DOHH2 (cell line): ENCODE results near the gene IARS2.
"Not testable (repeated sequence)": the region's sequence is repeated elsewhere in the genome, so short reads cannot be mapped to it uniquely, and the experiment has no call there.

Experiments
- H3F3A ChIP-seq: fragments of 200-600 bp; sonication (generic), shearing (Covaris generic); 2 replicates; pipeline ENCODE4 v1.6.0; 2016; ENCODE audit warnings: antibody characterized with exemption, mild to moderate bottlenecking; ENCODE audit not compliant: control insufficient read depth, insufficient read depth
- H3K27ac ChIP-seq: fragments of 200-600 bp; sonication (generic); 2 replicates; pipeline ENCODE4 v1.5.1; 2014; ENCODE audit warnings: low read depth, mild to moderate bottlenecking, low read length, moderate library complexity
- H3K27me3 ChIP-seq: fragments of 200-600 bp; sonication (generic); 2 replicates; pipeline ENCODE4 v1.6.1; 2014; ENCODE audit warnings: mild to moderate bottlenecking, low read length, mixed read lengths; ENCODE audit not compliant: control insufficient read depth
- H3K36me3 ChIP-seq: fragments of 200-600 bp; sonication (generic); 2 replicates; pipeline ENCODE4 v1.6.1; 2014; ENCODE audit warnings: mild to moderate bottlenecking, low read length, moderate library complexity, mixed read lengths; ENCODE audit not compliant: control insufficient read depth
- H3K4me1 ChIP-seq: fragments of 200-600 bp; sonication (generic); 2 replicates; pipeline ENCODE4 v1.6.1; 2014; ENCODE audit warnings: mild to moderate bottlenecking, low read length, mixed read lengths; ENCODE audit not compliant: control insufficient read depth
- H3K4me2 ChIP-seq: fragments of 200-600 bp; sonication (generic); 2 replicates; pipeline ENCODE4 v1.6.0; 2014; ENCODE audit warnings: mild to moderate bottlenecking, low read length, moderate library complexity
- H3K4me3 ChIP-seq: fragments of 200-600 bp; sonication (generic); 2 replicates; pipeline ENCODE4 v1.5.1; 2014; ENCODE audit warnings: mild to moderate bottlenecking, low read length, mixed read lengths
- H3K79me2 ChIP-seq: fragments of 200-600 bp; sonication (generic); 2 replicates; pipeline ENCODE4 v1.6.1; 2014; ENCODE audit warnings: mild to moderate bottlenecking, low read length, mixed read lengths; ENCODE audit not compliant: control insufficient read depth
- H3K9me2 ChIP-seq: fragments of 200-600 bp; sonication (generic); replicated peaks from 2 replicates; pipeline ENCODE4 v1.6.1; 2014; ENCODE audit warnings: mild to moderate bottlenecking, low read length, mixed read lengths; ENCODE audit not compliant: control insufficient read depth
- H3K9me3 ChIP-seq: fragments of 200-600 bp; sonication (generic); 2 replicates; pipeline ENCODE4 v1.6.1; 2014; ENCODE audit warnings: antibody characterized with exemption, low read length, mixed read lengths; ENCODE audit not compliant: control insufficient read depth, insufficient read depth
- H4K20me1 ChIP-seq: fragments of 200-600 bp; sonication (generic); 2 replicates; pipeline ENCODE4 v1.6.0; 2014; ENCODE audit warnings: low read depth, mild to moderate bottlenecking, antibody characterized with exemption, low read length, moderate library complexity; ENCODE audit not compliant: control insufficient read depth, insufficient read depth
- EZH2phosphoT487 ChIP-seq: fragments of 200-600 bp; sonication (generic); IDR thresholded peaks from 2 replicates; pipeline ENCODE4 v1.6.1; 2017; ENCODE audit warnings: borderline replicate concordance, mild to moderate bottlenecking, antibody characterized with exemption, low read length, moderate library complexity, mixed read lengths
- TF ChIP-seq, protein P1 (sequence below): fragments of 200-600 bp; sonication (generic); IDR thresholded peaks from one replicate; pipeline ENCODE4 v1.5.1; 2014; ENCODE audit warnings: antibody characterized with exemption, mild to moderate bottlenecking, low read depth, low read length; ENCODE audit not compliant: poor library complexity, severe bottlenecking

IARS2 gene

DNA sequence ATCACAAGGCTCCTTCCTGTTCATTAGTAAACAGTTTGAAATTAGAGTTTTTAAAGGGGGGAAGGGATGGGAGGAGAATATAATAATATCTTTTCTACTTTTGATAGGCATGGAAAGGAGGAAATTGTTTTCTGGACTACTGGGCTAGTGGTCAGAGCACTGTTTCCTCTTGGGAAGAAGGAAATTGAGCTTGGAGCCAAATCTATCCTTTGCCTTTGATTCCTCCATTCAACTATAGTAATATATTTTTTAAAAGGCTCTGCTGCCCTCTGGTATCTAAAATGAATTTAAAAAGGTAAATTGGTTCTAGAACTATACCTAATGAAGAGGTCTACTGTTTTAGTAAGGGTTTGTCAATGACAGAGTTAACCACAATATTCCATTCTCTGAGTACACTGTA lies 5.9 kb downstream of the IARS2 start:
- H3K9me2 ChIP-seq = no peaks in the 10 kb centered on the region
- H3K4me3 ChIP-seq = no peak overlapping the region
- H4K20me1 ChIP-seq = no peaks in the 10 kb centered on the region; the same call in 1 of the 2 replicates
- no peaks in the 10 kb centered on the region for H3K27me3 ChIP-seq
- TF ChIP-seq, protein P1, sequence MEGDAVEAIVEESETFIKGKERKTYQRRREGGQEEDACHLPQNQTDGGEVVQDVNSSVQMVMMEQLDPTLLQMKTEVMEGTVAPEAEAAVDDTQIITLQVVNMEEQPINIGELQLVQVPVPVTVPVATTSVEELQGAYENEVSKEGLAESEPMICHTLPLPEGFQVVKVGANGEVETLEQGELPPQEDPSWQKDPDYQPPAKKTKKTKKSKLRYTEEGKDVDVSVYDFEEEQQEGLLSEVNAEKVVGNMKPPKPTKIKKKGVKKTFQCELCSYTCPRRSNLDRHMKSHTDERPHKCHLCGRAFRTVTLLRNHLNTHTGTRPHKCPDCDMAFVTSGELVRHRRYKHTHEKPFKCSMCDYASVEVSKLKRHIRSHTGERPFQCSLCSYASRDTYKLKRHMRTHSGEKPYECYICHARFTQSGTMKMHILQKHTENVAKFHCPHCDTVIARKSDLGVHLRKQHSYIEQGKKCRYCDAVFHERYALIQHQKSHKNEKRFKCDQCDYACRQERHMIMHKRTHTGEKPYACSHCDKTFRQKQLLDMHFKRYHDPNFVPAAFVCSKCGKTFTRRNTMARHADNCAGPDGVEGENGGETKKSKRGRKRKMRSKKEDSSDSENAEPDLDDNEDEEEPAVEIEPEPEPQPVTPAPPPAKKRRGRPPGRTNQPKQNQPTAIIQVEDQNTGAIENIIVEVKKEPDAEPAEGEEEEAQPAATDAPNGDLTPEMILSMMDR = no peak
- no peak for TF ChIP-seq EZH2phosphoT487
- peaks cover 9% of the 10 kb centered on the region for H3K4me1 ChIP-seq
- peaks cover 22% of the 10 kb centered on the region for H3K79me2 ChIP-seq
- peaks cover 69% of the 10 kb centered on the region for H3K36me3 ChIP-seq
- H3F3A ChIP-seq = peaks cover 5% of the 10 kb centered on the region; the same call in 1 of the 2 replicates
- no peak overlapping the region for H3K4me2 ChIP-seq
- H3K27ac ChIP-seq = no peak overlapping the region
- no peaks in the 10 kb centered on the region for H3K9me3 ChIP-seq

DNA sequence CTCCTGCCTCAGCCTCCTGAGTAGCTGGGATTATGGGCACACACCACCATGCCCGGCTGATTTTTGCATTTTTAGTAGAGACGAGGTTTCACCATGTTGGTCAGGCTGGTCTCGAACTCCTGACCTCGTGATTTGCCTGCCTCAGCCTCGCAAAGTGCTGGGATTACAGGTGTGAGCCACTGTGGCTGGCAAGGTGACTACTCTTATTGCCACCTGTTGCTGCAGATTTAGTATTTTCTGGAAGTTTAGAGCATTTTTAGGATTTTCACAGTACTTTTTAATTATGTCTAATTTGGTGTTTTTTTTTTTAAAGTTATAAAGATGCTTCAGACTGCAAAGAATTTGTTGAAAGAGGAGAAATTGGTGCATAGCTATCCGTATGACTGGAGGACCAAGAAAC lies 16.5 kb downstream of the IARS2 start:
- not testable (repeated sequence) for H3K9me3 ChIP-seq, H3K27ac ChIP-seq
- H3K36me3 ChIP-seq = peaks cover 71% of the 10 kb centered on the region

DNA sequence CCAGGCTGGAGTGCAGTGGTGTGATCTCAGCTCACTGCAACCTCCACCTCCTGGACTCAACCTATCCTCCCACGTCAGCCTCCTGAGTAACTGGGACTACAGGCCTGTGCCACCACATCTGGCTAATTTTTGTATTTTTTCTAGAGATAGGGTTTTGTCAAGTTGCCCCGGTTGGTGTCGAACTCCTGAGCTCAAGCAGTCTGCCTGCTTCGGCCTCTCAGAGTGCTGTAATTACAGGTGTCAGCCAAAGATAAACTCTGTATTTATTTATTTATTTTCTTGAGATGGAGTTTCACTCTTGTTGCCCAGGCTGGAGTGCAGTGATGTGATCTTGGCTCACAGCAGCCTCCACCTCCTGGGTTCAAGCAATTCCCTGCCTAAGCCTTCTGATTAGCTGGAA lies 18.7 kb downstream of the IARS2 start:
- H3K27ac ChIP-seq, H3K9me3 ChIP-seq, H3K9me2 ChIP-seq, H4K20me1 ChIP-seq, H3F3A ChIP-seq, H3K27me3 ChIP-seq, H3K79me2 ChIP-seq, H3K4me1 ChIP-seq, H3K4me3 ChIP-seq, H3K4me2 ChIP-seq: not testable (repeated sequence)
- peaks cover 69% of the 10 kb centered on the region for H3K36me3 ChIP-seq

More for the DNA sequence above, 16.5 kb downstream of the IARS2 start:
- not testable (repeated sequence) for H3K9me2 ChIP-seq, H3K4me3 ChIP-seq, H3K27me3 ChIP-seq, H4K20me1 ChIP-seq, H3K4me2 ChIP-seq, H3K79me2 ChIP-seq, H3F3A ChIP-seq, H3K4me1 ChIP-seq

DNA sequence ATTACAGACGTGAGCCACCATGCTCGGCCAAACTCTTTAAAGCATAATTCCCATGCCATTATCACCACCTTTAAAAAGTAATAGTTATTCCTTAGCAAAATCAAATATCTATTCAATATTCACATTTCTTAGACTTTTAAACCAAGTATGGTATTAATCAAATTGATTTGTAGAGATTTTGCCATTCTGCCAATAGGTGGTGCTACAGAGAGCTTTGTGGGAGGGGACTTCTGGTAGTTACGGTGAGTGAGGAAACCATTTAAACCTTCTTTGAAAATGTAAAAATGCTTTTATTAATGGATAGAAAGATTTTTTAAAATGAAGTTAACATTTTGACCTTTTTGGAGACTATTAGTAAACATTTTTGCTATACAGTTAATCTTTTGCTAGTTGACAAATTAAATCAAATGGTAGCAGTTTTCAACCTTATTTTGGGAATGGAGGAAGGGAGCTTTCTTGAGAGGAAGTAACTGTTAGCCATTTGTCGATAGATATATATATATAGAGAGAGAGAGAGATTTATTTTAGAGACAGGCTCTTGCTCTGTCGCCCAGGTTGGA lies 19.3 kb downstream of the IARS2 start:
- H3K4me3 ChIP-seq = no peak overlapping the region
- H3K79me2 ChIP-seq = no peaks in the 10 kb centered on the region
- H3K27ac ChIP-seq = no peak overlapping the region
- H3K36me3 ChIP-seq = peaks cover 70% of the 10 kb centered on the region
- H3K9me3 ChIP-seq = no peaks in the 10 kb centered on the region
- no peaks in the 10 kb centered on the region for H4K20me1 ChIP-seq
- no peaks in the 10 kb centered on the region for H3F3A ChIP-seq
- no peak for TF ChIP-seq EZH2phosphoT487
- TF ChIP-seq, protein P1 = peak; percentile 71
- no peaks in the 10 kb centered on the region for H3K4me1 ChIP-seq
- no peaks in the 10 kb centered on the region for H3K27me3 ChIP-seq
- H3K4me2 ChIP-seq = no peak overlapping the region
- H3K9me2 ChIP-seq = no peaks in the 10 kb centered on the region
